ENCODE results near the gene SGF29.
"Not testable (repeated sequence)": the region's sequence is repeated elsewhere in the genome, so short reads cannot be mapped to it uniquely, and the experiment has no call there.

Gene SGF29

GRCh38 chr16:28606291-28607115 lies 52.8 kb downstream of the SGF29 start:
- no peak for DNase-seq
- in situ Hi-C loops (cut with MboI; ENCODE audit: low pct_unique_long_range_greater_than_20kb, low sequenced_read_pairs), result no loop called here

- in situ Hi-C loops (cut with MboI; ENCODE audit: low pct_unique_long_range_greater_than_20kb, low sequenced_read_pairs), result no loop called here
Measured at GRCh38 chr16:28607116-28607623, 53.5 kb downstream of the SGF29 start.

GRCh38 chr16:28607681-28608495 lies 54.2 kb downstream of the SGF29 start:
- in situ Hi-C loops (cut with MboI; ENCODE audit: low pct_unique_long_range_greater_than_20kb, low sequenced_read_pairs), result not testable (repeated sequence)

More at GRCh38 chr16:28607116-28607623, 53.5 kb downstream of the SGF29 start:
- DNase-seq, result no peak

GRCh38 chr16:28608496-28608808 lies 54.7 kb downstream of the SGF29 start:
- not testable (repeated sequence) for DNase-seq

More at GRCh38 chr16:28607681-28608495, 54.2 kb downstream of the SGF29 start:
- not testable (repeated sequence) for DNase-seq

GRCh38 chr16:28608867-28609596 lies 55.3 kb downstream of the SGF29 start:
- in situ Hi-C loops (cut with MboI; ENCODE audit: low pct_unique_long_range_greater_than_20kb, low sequenced_read_pairs); DNase-seq: not testable (repeated sequence)

More at GRCh38 chr16:28608496-28608808, 54.7 kb downstream of the SGF29 start:
- in situ Hi-C loops (cut with MboI; ENCODE audit: low pct_unique_long_range_greater_than_20kb, low sequenced_read_pairs), result not testable (repeated sequence)

GRCh38 chr16:28609631-28610594 lies 56.2 kb downstream of the SGF29 start, which contains the start of gene SULT1A1:
SULT1A1 (minus strand) TSS chr16:28610044; CDS start chr16:28608855, 1,189 bp downstream.
- no peak for DNase-seq
- in situ Hi-C loops (cut with MboI; ENCODE audit: low pct_unique_long_range_greater_than_20kb, low sequenced_read_pairs), result no loop called here

GRCh38 chr16:28610595-28611191 lies 57.0 kb downstream of the SGF29 start:
- DNase-seq, result no peak
- in situ Hi-C loops (cut with MboI; ENCODE audit: low pct_unique_long_range_greater_than_20kb, low sequenced_read_pairs), result no loop called here

- DNase-seq; in situ Hi-C loops (cut with MboI; ENCODE audit: low pct_unique_long_range_greater_than_20kb, low sequenced_read_pairs): not testable (repeated sequence)
Measured at GRCh38 chr16:28612359-28613280, 58.9 kb downstream of the SGF29 start.

- in situ Hi-C loops (cut with MboI; ENCODE audit: low pct_unique_long_range_greater_than_20kb, low sequenced_read_pairs), result not testable (repeated sequence)
Measured at GRCh38 chr16:28613912-28614311, 60.2 kb downstream of the SGF29 start.

GRCh38 chr16:28614561-28614960 lies 60.8 kb downstream of the SGF29 start:
- DNase-seq, result not testable (repeated sequence)

More at GRCh38 chr16:28613912-28614311, 60.2 kb downstream of the SGF29 start:
- DNase-seq, result not testable (repeated sequence)

GRCh38 chr16:28615486-28616223 lies 61.9 kb downstream of the SGF29 start:
- in situ Hi-C loops (cut with MboI; ENCODE audit: low pct_unique_long_range_greater_than_20kb, low sequenced_read_pairs), result not testable (repeated sequence)
- DNase-seq, result peak; percentile 51

More at GRCh38 chr16:28614561-28614960, 60.8 kb downstream of the SGF29 start:
- in situ Hi-C loops (cut with MboI; ENCODE audit: low pct_unique_long_range_greater_than_20kb, low sequenced_read_pairs), result not testable (repeated sequence)

GRCh38 chr16:28616224-28616577 lies 62.5 kb downstream of the SGF29 start:
- in situ Hi-C loops (cut with MboI; ENCODE audit: low pct_unique_long_range_greater_than_20kb, low sequenced_read_pairs); DNase-seq: not testable (repeated sequence)

- in situ Hi-C loops (cut with MboI; ENCODE audit: low pct_unique_long_range_greater_than_20kb, low sequenced_read_pairs), result no loop called here
- DNase-seq, result no peak
Measured at GRCh38 chr16:28616636-28617035, 62.9 kb downstream of the SGF29 start.

- in situ Hi-C loops (cut with MboI; ENCODE audit: low pct_unique_long_range_greater_than_20kb, low sequenced_read_pairs), result no loop called here
- no peak for DNase-seq
Measured at GRCh38 chr16:28617874-28618273, 64.2 kb downstream of the SGF29 start.

GRCh38 chr16:28620316-28620715 lies 66.6 kb downstream of the SGF29 start:
- DNase-seq; in situ Hi-C loops (cut with MboI; ENCODE audit: low pct_unique_long_range_greater_than_20kb, low sequenced_read_pairs): not testable (repeated sequence)
